Fibroblast of upper back skin (primary cell): ENCODE measurements around the gene FGF11.
"Not testable (repeated sequence)": the region's sequence is repeated elsewhere in the genome, so short reads cannot be mapped to it uniquely, and the experiment has no call there.

Experiments used
- DNase-seq: peaks from one replicate; pipeline ENCODE4 v3.0.0-alpha.2; 2013

The FGF11 gene

GRCh38 chr17:7464081-7464480, 24.8 kb downstream of the FGF11 start:
- no peak for DNase-seq

GRCh38 chr17:7465597-7466275, 26.4 kb downstream of the FGF11 start:
- no peak for DNase-seq

- no peak for DNase-seq
Measured at GRCh38 chr17:7466318-7466638, 27.0 kb downstream of the FGF11 start.

- no peak for DNase-seq
Measured at GRCh38 chr17:7466639-7467341, 27.5 kb downstream of the FGF11 start.

DNA sequence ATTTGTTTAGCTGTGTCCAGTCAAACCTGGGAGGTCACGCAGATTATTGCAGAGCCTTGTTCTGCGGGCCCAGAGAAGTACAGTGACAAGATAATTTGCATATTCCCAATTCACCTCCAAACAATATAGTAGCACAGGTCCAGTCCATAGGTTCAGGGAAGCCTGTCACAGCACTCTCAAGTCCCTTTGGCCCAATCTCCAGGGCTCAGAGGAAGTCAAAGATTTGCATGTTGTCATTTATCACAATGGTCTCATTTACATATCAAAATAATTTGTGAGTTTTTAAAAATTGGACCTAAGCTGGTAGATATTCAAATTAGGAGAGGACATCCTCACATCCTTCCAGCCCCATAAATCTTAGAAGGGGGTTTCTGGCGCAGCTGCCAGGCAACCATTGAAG, 28.2 kb downstream of the FGF11 start:
- DNase-seq: no peak

GRCh38 chr17:7468290-7468689, 29.0 kb downstream of the FGF11 start:
- no peak for DNase-seq

DNA sequence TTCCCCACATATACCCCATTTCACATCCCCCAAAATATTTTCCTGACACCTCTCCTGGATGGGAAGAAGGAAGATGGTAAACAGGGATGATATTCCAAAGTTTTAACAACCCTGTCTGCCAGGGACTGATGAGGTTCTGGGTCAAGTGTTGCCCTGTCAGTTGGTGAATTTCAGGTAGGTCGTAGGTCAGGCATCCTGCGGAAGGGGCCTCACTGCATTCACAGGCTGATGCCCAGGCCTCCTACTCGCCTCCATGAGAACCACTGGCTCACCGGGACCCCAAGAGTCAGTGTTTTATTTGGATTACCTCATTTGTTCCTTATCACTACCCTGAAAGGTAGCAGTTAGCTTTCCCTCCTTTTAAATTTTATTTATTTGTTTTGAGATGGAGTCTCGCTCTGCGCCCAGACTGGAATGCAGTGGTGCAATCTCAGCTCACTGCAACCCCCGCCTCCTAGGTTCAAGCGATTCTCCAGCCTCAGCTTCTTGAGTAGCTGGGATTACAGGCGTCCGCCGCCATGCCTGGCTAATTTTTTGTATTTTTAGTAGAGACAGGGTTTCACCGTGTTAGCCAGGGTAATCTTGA, 29.6 kb downstream of the FGF11 start:
- no peak for DNase-seq

DNA sequence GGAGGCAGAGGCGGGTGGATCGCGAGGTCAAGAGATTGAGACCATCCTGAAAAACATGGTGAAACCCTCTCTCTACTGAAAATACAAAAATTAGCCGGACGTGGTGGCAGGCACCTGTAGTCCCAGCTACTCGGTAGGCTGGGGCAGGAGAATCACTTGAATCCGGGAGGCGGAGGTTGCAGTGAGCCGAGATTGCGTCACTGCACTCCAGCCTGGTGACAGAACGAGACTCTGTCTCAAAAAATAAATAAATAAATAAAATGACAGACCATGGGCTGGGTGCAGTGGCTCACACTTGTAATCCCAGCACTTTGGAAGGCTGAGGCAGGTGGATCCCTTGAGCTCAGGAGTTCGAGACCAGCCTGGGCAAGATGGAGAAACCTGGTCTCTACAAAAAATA, 30.5 kb downstream of the FGF11 start:
- not testable (repeated sequence) for DNase-seq

DNA sequence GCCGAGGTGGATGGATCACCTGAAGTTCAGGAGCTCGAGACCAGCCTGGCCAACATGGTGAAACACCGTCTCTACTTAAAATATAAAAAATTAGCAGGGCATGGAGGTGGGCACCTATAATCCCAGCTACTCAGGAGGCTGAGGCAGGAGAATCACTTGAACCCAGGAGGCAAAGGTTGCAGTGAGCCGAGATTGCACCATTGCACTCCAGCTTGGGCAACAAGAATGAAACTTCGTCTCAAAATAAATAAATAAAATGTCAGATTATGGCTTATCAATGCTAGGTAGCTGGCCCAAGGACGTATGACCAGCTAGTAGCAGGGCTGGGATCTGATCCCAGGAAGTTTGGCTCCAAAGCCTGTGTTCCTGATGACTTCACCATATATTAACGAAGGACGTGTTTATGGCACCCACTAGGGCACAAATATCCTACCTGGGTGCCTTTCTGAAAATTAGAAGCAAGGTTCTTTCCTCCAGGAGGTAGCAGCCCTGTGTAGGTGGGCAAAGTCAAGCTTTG, 31.2 kb downstream of the FGF11 start:
- not testable (repeated sequence) for DNase-seq

DNA sequence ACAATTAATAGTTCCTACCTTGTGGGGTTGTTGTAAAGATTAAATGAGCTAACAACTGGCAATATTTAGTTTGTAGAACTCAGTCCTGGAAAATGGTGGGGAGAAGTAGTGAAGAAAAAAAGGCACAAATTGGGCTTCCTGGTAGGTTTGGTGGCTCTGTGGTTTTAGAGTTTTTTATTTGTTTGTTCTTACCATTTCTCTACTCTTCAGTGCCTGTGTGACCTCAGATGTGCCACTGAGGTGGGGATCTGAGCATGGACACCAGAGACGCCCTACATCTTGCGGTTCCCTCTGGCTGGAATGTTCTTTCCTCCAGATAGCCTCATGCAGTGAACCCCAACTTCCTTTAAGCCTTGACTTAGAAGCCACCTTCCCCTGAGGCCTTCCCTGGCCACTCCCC, 32.4 kb downstream of the FGF11 start:
- no peak for DNase-seq

GRCh38 chr17:7474767-7475166, 35.5 kb downstream of the FGF11 start:
- DNase-seq: not testable (repeated sequence)

DNA sequence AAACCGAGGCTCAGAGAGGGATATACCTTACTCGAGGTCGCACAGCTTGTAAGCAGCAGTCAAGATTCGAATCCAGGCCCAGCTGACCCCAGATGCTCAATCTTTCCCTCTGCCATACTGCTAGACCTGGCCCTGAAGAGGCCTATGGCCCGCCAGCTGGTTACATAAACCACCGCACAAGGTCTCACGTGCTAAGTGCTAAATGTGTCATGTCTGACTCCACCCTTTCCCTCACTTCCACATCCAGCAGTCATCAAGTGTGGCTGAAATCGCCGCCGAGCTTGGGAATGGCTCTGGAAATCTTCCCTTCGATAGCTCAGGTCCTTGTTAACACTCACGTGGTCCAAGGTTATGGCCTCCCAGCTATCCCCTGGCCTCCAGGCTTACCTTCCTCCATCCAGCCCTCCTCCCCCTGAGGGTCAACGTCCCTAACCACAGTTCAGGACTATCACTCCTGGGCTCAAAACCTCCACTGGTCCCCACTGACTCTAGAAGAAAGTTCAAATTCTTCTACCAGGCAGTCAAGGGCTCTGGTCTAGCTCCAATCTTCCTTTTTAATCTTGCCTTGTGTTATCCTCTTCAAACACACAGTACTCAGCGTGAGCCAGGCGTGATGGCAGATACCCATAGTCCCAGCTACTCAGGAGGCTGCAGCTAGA, 36.6 kb downstream of the FGF11 start:
- DNase-seq: no peak

GRCh38 chr17:7476494-7476893, 37.2 kb downstream of the FGF11 start:
- no peak for DNase-seq

GRCh38 chr17:7476951-7477350, 37.6 kb downstream of the FGF11 start:
- DNase-seq: no peak

- peak; percentile 75 for DNase-seq
Measured at GRCh38 chr17:7477392-7478275, 38.3 kb downstream of the FGF11 start.

GRCh38 chr17:7478276-7479212, 39.2 kb downstream of the FGF11 start:
- peak; percentile 32 for DNase-seq

- peak; percentile 45 for DNase-seq
Measured at GRCh38 chr17:7479213-7480088, 40.1 kb downstream of the FGF11 start, which contains the start of gene ZBTB4. Gene ZBTB4 (minus strand): TSS chr17:7479631. CDS start chr17:7466801, 12,830 bp downstream.

GRCh38 chr17:7480089-7480384, 40.7 kb downstream of the FGF11 start:
- no peak for DNase-seq

GRCh38 chr17:7481275-7481674, 42.0 kb downstream of the FGF11 start, which contains the start of gene SLC35G6:
Gene SLC35G6 (plus strand): TSS chr17:7481446. CDS start chr17:7481517, 71 bp downstream.
- DNase-seq: not testable (repeated sequence)
